ENCODE measurements around the gene FGD2.

GRCh38 chr6:37008484-37009465, 3.3 kb downstream of the FGD2 start:
- no peak for TF ChIP-seq EZH2phosphoT487 (IDR thresholded peaks at IDR 0.05; ENCODE audit: borderline replicate concordance)
- no peak for TF ChIP-seq CTCF (conservative IDR thresholded peaks at IDR 0.05; ENCODE audit: low read length)

Measured in Loucy (cell line).